Parietal lobe (tissue), 1 donor: ENCODE measurements around the gene TMA7B. TPM values are rescaled to one million over a fixed set of nuclear protein-coding genes. Genes with fewer than 3 reads are reported as not detected.

Experiments
- total RNA-seq: library from RNA; depleted of rRNA; stranded (reverse); fragments of >200 nt; gene quantifications from one replicate; pipeline ENCODE4 v1.2.3, GENCODE V29; 2014

TMA7B gene
- total RNA-seq = not detected

DNA sequence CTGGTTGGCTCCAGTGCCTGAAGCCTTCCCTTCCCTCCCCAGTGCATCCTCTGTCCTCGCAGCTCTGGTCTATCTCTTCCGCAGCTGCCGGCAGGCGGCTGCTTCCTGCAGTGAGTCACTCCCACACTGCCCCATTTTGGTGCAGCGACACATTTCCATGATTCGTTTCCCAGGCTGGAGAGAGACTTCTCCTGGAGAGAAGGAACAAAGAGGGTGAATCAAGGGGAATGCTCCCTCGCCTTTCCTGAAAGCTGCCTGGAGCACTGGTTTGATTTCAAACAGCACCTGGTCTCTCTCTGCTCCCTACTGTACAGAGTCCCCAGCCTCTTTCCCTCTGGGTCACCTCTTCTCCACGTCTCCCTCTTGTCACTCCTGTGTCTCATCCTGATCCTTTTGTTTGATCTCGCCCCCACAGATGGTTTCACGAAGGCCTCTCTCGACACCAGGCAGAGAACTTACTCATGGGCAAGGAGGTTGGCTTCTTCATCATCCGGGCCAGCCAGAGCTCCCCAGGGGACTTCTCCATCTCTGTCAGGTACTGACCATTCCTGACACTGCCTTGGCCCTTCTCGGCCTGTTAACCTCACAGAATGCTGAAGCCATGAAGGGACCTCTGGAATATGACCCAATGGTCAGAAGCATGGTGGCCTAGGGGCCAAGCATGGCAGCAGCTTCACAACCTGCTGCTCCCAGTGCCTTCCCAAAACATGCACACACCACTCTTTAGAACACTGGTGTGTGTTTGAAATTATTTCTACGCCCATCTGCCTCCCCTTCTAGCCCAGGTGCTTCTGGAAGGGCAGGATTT lies at the start of gene TMA7B:
Gene TMA7B (plus strand): TSS at position 758 of the 808 bp plus-strand sequence. CDS start 3,978 bp downstream, outside the sequence.

DNA sequence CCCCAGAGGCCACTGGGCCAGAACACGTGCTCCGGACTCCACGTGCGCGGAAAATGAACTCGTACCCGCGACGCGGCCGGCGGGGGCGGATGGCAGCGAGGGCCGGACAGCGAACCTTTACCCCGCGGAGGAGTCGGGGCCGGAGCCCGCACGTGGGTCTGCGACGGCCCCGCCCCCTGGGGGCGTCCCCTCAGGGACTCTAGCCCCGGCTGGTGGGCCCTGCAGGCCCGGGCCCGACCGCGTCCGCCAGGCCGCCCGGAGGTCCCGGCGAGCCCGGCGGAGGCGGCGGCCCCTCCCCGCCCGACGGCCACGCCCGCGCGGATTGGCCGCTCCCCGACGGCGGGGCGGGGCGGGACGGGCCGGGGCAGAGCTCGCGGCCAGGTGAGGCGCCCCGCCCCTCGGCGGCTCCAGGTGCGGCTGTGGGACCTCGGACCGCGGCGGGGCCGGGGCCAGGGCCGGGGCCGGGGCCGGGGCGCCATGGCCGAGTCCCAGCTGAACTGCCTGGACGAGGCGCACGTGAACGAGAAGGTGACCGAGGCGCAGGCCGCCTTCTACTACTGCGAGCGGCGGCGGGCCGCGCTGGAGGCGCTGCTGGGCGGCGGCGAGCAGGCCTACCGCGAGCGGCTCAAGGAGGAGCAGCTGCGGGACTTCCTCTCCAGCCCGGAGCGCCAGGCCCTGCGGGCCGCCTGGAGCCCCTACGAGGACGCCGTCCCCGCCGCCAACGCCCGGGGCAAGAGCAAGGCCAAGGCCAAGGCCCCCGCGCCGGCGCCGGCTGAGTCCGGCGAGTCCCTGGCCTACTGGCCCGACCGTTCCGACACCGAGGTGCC lies 34.6 kb downstream of the TMA7B start, which contains the start of gene FAM83F:
Gene FAM83F (plus strand): TSS at position 389 of the 827 bp plus-strand sequence. CDS start 89 bp downstream, at position 478.

Other genes with a start within 250 kb of the TMA7B start
- not detected for gene ENTHD1, start 66.6 kb upstream of the TMA7B start, total RNA-seq
- 3.4 TPM for gene GRAP2, start 59.3 kb upstream of the TMA7B start, total RNA-seq
- gene FAM83F, start 34.6 kb downstream of the TMA7B start, total RNA-seq = 0.63 TPM
- gene TNRC6B, start 217.5 kb downstream of the TMA7B start, total RNA-seq = 100 TPM